Measurements from ENCODE around the gene PDK2. TPM values are rescaled to one million over a fixed set of nuclear protein-coding genes. Genes with fewer than 3 reads are reported as not detected.

Gene PDK2
- 32.4 and 37.0 TPM in 2 replicates for total RNA-seq

GRCh38 chr17:50094753-50095619, at the start of gene PDK2:
Gene PDK2 (plus strand): TSS chr17:50095351. CDS start chr17:50095436, 85 bp downstream.

GRCh38 chr17:50055426-50056216, 39.5 kb upstream of the PDK2 start, which contains the start of gene ITGA3:
Gene ITGA3 (plus strand): TSS chr17:50056110. CDS start chr17:50056440, 330 bp downstream.

DNA sequence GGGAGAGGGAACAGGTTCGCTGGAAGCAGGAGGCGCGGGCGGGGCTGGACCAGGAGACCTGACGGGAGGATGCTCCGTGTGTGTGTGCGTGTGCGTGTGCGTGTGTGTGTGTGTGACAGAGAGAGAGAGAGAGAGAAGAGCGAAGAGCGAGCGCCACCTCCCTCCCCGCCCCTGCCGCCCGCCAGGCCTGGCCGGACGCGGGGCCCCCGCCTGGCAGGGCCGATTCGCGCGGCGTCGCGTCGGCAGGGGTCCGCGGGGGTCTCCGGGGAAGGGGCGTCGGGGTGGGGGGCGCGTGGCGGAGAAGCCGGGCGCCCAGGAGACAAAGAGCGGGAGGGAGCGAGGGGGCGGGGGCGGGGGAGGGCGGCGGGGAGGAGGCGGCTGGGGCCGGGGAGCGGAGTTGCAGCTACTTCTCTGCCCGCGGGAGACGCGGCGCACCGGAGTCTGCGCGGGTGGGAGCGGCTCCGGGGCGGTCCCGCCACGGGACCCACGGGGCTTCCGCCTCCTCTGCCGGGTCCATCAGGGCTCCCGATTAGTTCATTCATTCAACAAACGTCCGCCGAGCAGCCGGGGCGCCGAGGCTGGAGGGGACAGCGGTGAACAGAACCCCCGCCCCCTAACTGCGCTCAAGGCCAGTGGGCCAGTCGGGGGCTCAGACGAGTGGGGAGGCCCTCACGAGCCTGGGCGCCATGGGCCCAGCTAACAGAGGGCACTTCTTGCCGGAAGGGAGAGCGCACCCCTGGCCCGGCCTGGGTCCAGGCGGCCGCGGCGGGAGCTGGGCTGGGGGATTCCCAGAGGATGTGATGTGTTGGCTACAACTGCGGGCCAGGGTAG, 34.8 kb downstream of the PDK2 start, which contains the start of gene SAMD14:
SAMD14 (minus strand) TSS at position 433 of the 831 bp plus-strand sequence. CDS start 5,201 bp downstream, outside the sequence.

DNA sequence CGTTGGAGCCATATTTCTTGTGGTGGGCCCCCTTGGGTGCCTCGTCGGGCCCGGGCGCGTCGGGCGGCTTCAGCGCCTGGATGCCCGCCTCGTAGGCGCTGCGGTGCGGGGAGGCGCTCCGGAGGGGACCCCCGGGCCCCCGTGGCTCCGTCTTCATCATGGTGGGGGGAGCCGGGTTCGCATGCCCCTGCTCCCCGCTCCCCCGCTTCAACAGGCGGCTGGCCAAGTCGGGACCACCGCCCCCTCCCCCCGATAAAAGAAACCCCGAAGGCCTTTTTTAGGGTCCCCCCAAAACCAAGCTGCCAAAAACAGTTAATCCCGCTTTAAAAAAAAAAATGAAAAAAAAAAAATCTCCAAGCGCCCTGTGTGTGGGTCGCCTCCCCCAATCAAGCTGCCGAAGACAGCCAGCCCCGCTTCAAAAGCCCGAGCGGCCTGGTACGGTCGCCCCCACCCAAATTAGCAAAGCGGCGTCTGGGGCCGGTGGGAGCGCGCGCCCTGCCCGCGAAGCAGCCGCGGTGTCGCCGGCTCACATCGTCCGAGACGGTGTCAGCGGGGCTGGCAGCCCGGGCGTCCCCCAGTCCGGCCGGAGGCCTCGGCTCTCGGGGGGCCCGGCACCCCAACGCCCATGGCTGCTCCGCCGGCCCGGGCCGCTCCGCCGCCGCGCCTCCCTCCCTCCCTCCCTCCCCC, 55.3 kb downstream of the PDK2 start, which contains the start of gene PPP1R9B:
PPP1R9B (minus strand) TSS at position 324 of the 687 bp plus-strand sequence; CDS start at position 160, 164 bp downstream.

Other genes starting within 250 kb of the PDK2 start
- gene TAC4, start 247.3 kb upstream of the PDK2 start, total RNA-seq: not detected in 2 replicates
- 1.8 and 8.0 TPM in 2 replicates for gene DLX4, start 126.2 kb upstream of the PDK2 start, total RNA-seq
- 6.5 and 8.6 TPM in 2 replicates for gene DLX3, start 100.1 kb upstream of the PDK2 start, total RNA-seq
- 62.0 and 84.3 TPM in 2 replicates for gene ITGA3, start 39.2 kb upstream of the PDK2 start, total RNA-seq
- 0.86 and 1.0 TPM in 2 replicates for gene SAMD14, start 34.8 kb downstream of the PDK2 start, total RNA-seq
- gene PPP1R9B, start 55.3 kb downstream of the PDK2 start, total RNA-seq: 51.7 and 52.9 TPM in 2 replicates
- gene SGCA, start 70.7 kb downstream of the PDK2 start, total RNA-seq: 9.8 and 13.3 TPM in 2 replicates
- 1,350 and 1,566 TPM in 2 replicates for gene COL1A1, start 106.3 kb downstream of the PDK2 start, total RNA-seq
- gene TMEM92, start 179.1 kb downstream of the PDK2 start, total RNA-seq: under 0.01 TPM in 1 of 2 replicates, not detected in the other